ENCODE data around the gene PIGC.
A peak's percentile ranks its signal among the peaks of the same experiment; 100 is the strongest.

PIGC gene

GRCh38 chr1:172400722-172401105 is 43.2 kb downstream of the PIGC start:
- no peak for DNase-seq (ENCODE audit: low read depth in 1 of 2, low spot score in 1 of 2)

DNA sequence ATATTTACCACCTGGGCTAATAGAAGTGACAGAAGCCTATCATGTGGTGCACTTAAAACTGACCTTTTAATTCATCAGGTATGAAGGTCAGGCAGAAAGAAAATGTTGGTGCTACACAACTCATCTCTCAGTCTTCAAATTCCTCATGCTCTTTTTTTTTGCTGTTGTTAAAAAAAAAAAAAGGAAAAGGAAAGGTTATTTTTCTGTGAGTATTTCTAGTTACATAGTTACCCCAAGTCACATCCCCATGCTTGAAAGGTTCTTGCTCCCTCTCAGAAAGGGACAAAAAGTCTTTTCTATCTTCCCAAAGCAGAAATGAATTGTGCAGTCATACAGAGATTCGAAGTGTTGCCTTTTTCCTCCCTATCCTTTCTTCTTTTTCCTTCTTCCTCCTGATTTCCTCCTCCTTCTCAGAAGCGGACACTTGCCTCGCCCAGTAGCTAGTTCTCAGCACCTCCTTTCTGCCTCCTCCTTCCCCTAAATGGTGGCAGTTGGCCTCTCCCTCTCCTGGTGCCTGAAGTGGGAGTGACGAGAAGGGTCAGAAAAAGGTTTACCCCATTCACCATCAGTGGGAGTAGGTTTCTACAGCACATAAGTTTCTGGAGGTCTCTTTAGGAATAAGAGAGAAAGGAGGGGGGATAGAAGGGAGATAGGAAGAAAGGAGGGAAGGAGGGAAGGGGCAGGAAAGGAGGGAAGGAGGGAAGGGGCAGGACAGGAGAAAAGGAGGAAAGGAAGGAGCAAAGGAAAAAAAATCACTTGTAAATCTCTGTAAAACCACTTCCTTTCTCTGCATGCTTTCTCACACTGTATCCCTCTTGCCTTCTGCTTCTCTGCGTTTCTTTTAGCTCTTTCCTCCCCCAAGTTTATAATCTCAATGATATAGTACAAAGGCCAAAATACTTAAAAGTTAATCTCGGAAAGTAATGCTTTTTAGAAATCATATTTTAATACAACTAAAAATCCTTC is 43.8 kb downstream of the PIGC start:
- DNase-seq (ENCODE audit: low read depth in 1 of 2, low spot score in 1 of 2), result no peak

GRCh38 chr1:172398970-172399755 is 44.7 kb downstream of the PIGC start:
- no peak for DNase-seq (ENCODE audit: low read depth in 1 of 2, low spot score in 1 of 2)

DNA sequence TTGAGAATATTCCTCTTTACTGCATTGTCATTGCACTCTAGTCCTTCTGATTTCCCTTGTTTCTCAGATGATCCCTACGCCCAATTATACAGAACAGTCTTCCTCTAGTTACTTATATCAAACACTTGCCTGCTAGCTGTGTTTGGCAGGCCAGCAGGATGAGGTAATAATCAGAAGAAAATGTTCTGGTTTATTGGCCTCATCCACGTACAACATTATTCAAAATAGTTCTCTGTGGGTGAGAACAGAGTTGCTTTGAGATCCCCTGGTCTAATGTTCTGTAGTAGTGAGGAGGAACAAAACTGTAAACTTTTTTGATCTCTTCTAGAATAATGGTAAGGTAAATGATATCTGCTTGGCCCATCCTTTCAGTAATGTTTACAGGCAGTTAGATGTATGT is 45.7 kb downstream of the PIGC start:
- DNase-seq (ENCODE audit: low read depth in 1 of 2, low spot score in 1 of 2), result no peak

GRCh38 chr1:172397633-172398032 is 46.2 kb downstream of the PIGC start:
- DNase-seq (ENCODE audit: low read depth in 1 of 2, low spot score in 1 of 2), result no peak

DNA sequence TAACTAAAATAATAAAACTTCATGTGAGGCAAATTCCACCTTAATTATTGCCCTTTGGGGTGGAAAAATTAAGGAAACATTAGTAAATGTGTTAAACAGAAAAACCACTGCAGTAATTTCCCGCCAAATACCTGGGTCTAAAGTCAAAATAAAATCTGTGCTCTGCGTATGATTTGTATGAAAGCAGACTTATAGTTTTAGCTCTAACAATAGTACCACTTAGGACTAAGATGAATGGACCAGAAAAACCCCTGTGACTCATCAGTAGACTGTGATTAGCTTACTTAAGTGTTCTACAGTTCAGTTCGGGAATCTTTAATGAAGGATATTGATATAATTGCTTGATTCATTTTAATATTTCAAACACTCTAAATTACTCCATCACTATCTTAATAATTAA is 46.6 kb downstream of the PIGC start:
- no peak for DNase-seq (ENCODE audit: low read depth in 1 of 2, low spot score in 1 of 2)

DNA sequence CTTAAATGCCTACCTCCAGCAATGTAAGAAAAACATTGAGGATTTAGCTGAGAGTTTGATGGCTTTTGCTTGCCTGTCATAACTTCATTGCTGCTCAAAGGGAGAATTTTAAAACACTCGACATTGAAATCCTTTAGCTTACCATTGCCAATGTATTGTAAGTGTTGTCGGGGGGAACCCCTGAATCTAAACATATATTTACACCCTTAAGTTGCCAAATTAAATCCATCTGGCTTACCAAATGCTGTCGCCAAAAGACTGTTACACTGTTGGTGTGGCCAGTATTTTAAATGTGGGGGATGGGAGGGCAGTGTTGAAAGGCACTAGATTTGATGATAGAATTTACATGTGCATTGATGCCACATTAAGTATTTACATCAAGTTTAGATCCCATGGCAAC is 48.3 kb downstream of the PIGC start:
- DNase-seq (ENCODE audit: low read depth in 1 of 2, low spot score in 1 of 2), result no peak

- DNase-seq (ENCODE audit: low read depth in 1 of 2, low spot score in 1 of 2), result no peak
These were observed 49.1 kb downstream of the PIGC start for GRCh38 chr1:172394811-172395210.

GRCh38 chr1:172394141-172394751 is 49.6 kb downstream of the PIGC start:
- peak; percentile 23 to 30 for DNase-seq (ENCODE audit: low read depth in 1 of 2, low spot score in 1 of 2)

GRCh38 chr1:172393354-172393753 is 50.5 kb downstream of the PIGC start:
- DNase-seq (ENCODE audit: low read depth in 1 of 2, low spot score in 1 of 2), result no peak

GRCh38 chr1:172391976-172392375 is 51.9 kb downstream of the PIGC start:
- no peak for DNase-seq (ENCODE audit: low read depth in 1 of 2, low spot score in 1 of 2)
